GM18909 (cell line): ENCODE measurements around the gene WASF3.

ENCODE experiments used
- ATAC-seq: cut with Tn5 transposase; IDR thresholded peaks from one replicate; pipeline ENCODE4 v1.9.1; 2021; ENCODE audit warnings: mild to moderate bottlenecking; ENCODE audit not compliant: unreplicated experiment, poor library complexity

The WASF3 gene

DNA sequence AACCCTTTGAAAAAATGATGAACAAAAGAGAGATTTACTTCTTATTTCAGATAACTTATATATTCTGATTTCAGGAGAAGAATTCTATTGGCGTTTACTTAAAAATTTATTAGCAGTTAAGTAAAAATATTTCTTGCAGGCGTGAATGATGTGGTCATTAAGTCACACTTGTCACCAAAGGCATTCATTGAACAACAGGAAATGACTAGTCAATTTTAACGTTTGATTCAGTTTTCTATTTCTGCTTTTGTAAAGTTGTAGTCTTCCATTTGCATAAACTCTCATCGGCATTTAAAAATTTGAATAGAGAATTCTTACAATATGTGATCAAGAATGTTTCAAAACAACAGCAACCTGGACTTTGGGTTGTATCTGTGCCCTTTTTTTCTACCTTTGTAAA is 119.7 kb downstream of the WASF3 start:
- no peak for ATAC-seq

GRCh38 chr13:26678330-26678729 is 120.8 kb downstream of the WASF3 start:
- ATAC-seq: no peak

GRCh38 chr13:26678796-26679195 is 121.3 kb downstream of the WASF3 start:
- no peak for ATAC-seq

GRCh38 chr13:26679411-26680122 is 122.1 kb downstream of the WASF3 start:
- ATAC-seq: no peak

- ATAC-seq: no peak
Measured at GRCh38 chr13:26680123-26680450, 122.6 kb downstream of the WASF3 start.

GRCh38 chr13:26680572-26680971 is 123.1 kb downstream of the WASF3 start:
- ATAC-seq: no peak

DNA sequence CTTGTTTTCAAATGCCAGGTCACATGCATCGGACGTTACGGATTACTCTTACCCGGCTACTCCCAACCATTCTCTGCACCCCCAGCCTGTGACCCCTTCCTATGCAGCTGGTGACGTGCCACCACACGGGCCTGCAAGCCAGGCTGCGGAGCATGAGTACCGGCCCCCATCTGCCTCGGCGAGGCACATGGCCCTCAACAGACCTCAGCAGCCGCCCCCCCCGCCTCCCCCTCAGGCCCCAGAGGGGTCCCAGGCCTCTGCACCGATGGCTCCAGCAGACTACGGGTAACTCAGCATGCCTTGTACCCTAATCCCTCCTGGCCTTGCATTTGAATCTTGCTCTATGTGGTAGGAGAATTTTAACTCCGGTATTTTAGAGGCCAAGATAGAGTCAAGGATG is 123.6 kb downstream of the WASF3 start:
- no peak for ATAC-seq

DNA sequence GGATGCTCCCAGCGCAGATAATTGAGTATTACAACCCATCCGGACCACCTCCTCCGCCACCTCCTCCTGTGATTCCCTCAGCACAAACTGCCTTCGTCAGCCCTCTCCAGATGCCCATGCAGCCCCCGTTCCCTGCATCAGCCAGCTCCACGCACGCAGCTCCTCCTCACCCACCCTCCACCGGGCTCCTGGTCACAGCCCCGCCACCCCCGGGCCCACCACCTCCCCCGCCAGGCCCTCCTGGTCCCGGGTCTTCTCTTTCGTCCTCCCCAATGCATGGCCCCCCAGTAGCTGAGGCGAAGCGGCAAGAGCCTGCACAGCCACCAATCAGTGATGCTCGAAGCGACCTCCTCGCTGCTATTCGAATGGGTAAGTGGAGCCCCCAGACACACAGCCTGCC is 125.1 kb downstream of the WASF3 start:
- ATAC-seq: no peak

DNA sequence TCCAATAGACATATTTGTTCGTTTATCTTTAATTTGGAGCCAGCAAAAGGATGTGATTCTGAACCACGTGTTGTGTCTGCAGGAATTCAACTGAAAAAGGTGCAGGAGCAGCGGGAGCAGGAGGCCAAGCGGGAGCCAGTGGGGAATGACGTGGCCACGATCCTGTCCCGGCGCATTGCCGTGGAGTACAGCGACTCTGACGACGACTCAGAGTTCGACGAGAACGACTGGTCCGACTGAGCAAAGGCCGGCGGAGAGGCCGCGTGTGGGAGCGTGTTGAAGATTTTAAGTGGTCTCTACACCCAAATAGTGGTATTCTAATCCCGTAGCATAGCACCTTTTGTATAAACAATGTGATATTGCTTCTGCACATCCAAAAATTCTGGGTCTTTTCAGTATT is 128.1 kb downstream of the WASF3 start:
- no peak for ATAC-seq

GRCh38 chr13:26686285-26686684 is 128.8 kb downstream of the WASF3 start:
- no peak for ATAC-seq

- ATAC-seq: no peak
Measured at GRCh38 chr13:26688286-26688685, 130.8 kb downstream of the WASF3 start.

- no peak for ATAC-seq
Measured at GRCh38 chr13:26688980-26689379, 131.5 kb downstream of the WASF3 start.

- ATAC-seq: no peak
Measured at GRCh38 chr13:26693749-26694463, 136.4 kb downstream of the WASF3 start.

- ATAC-seq: no peak
Measured at GRCh38 chr13:26694609-26695359, 137.3 kb downstream of the WASF3 start.

GRCh38 chr13:26695360-26695705 is 137.8 kb downstream of the WASF3 start:
- ATAC-seq: no peak

DNA sequence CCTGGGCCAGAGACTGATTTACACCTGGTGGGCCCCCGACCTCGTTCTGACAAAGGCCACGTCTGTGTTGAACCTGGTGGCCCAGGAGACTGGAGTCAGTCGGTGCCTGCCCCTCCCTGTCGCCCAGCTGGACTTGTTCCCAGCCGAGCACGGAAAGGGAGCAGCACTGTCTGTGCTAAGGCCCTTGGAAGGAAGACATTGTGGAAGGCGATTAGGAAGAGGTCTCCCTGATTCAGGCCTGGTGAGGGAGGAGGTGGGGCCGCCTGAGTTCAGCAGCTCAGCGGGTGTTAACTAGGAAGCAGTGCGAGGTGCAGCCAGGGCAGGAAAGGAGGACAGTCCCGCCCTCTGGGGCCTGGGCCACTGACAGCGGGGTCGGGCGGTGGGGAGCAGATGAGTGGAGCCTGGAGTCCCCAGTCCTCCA is 138.4 kb downstream of the WASF3 start:
- ATAC-seq: no peak

- no peak for ATAC-seq
Measured at GRCh38 chr13:26697069-26697955, 139.8 kb downstream of the WASF3 start.

GRCh38 chr13:26698392-26699196 is 141.1 kb downstream of the WASF3 start:
- ATAC-seq: peak; percentile 72

- no peak for ATAC-seq
Measured at GRCh38 chr13:26699197-26699490, 141.7 kb downstream of the WASF3 start.

- ATAC-seq: no peak
Measured at GRCh38 chr13:26705536-26705935, 148.1 kb downstream of the WASF3 start.
